A673 (cell line): ENCODE results near the gene NCBP2. TPM values are rescaled to one million over a fixed set of nuclear protein-coding genes. Genes with fewer than 3 reads are reported as not detected.

Experiments
- BruUV-seq: library from RNA; stranded (reverse); fragments of 400-500 nt; replicated peaks from 2 replicates; lab custom pipeline; 2021; lab: Mats Ljungman, UMichigan
- CTCF ChIA-PET: fragments of 300-600 bp; sonication (Branson Sonifier 250); formaldehyde crosslinking; loops from one replicate; lab custom pipeline; 2022; ENCODE audit warnings: antibody characterized with exemption; lab: Charles Lee
- POLR2A ChIA-PET: fragments of 300-600 bp; sonication (Branson Sonifier 250); formaldehyde crosslinking; loops from one replicate; lab custom pipeline; 2022; ENCODE audit warnings: antibody characterized with exemption; ENCODE audit not compliant: low non-redundant PET; lab: Charles Lee
- DNase-seq: peaks from one replicate; pipeline ENCODE4 v3.0.0-alpha.2; 2015; ENCODE audit warnings: low spot score
- H3K27ac ChIP-seq: fragments of 200-600 bp; sonication (generic); 2 replicates; pipeline ENCODE4 v1.5.1; 2016; ENCODE audit warnings: mixed run types, low read depth, mild to moderate bottlenecking, mixed read lengths, antibody characterized with exemption, low read length; ENCODE audit not compliant: poor library complexity, severe bottlenecking
- H3K27me3 ChIP-seq: fragments of 200-600 bp; sonication (generic); replicated peaks from 2 replicates; pipeline ENCODE4 v1.6.1; 2017; ENCODE audit warnings: mixed run types, low read depth, mild to moderate bottlenecking, mixed read lengths, antibody characterized with exemption, low read length; ENCODE audit not compliant: insufficient read depth, poor library complexity
- H3K36me3 ChIP-seq: fragments of 200-600 bp; sonication (generic); 2 replicates; pipeline ENCODE4 v1.6.1; 2016; ENCODE audit warnings: mixed run types, mild to moderate bottlenecking, mixed read lengths, antibody characterized with exemption, low read length; ENCODE audit not compliant: insufficient read depth, poor library complexity, severe bottlenecking
- H3K4me1 ChIP-seq: fragments of 200-600 bp; sonication (generic); 2 replicates; pipeline ENCODE4 v1.6.1; 2017; ENCODE audit warnings: mixed run types, mild to moderate bottlenecking, mixed read lengths, antibody characterized with exemption, low read length; ENCODE audit not compliant: insufficient read depth, poor library complexity, severe bottlenecking
- H3K4me3 ChIP-seq: fragments of 200-600 bp; sonication (generic); 2 replicates; pipeline ENCODE4 v1.5.1; 2016; ENCODE audit warnings: low read depth, mixed run types, mild to moderate bottlenecking, mixed read lengths, low read length; ENCODE audit not compliant: poor library complexity, severe bottlenecking
- H3K9me3 ChIP-seq: fragments of 200-600 bp; sonication (generic); 2 replicates; pipeline ENCODE4 v1.6.1; 2016; ENCODE audit warnings: mixed run types, low read depth, mild to moderate bottlenecking, mixed read lengths, antibody characterized with exemption, low read length; ENCODE audit not compliant: poor library complexity, severe bottlenecking
- CTCF ChIP-seq: fragments of 300-800, 200-600 bp; sonication (generic); conservative IDR thresholded peaks from 2 replicates; pipeline ENCODE4 v1.5.1; 2017; ENCODE audit warnings: low read depth, mild to moderate bottlenecking, antibody characterized with exemption, low read length, moderate library complexity, mixed read lengths
- EZH2 ChIP-seq: fragments of 200-600 bp; sonication (generic); IDR thresholded peaks from 2 replicates; pipeline ENCODE4 v1.6.1; 2017; ENCODE audit warnings: borderline replicate concordance, low read depth, mild to moderate bottlenecking, mixed read lengths, antibody characterized with exemption, low read length; ENCODE audit not compliant: poor library complexity, severe bottlenecking
- intact Hi-C: fragments of 100-400 bp; cut with micrococcal nuclease; formaldehyde crosslinking; loops from one replicate; pipeline ENCODE4 v1.10.0; 2022; ENCODE audit not compliant: unreplicated experiment
- total RNA-seq: library from RNA; stranded (reverse); gene quantifications from 2 replicates; pipeline ENCODE4 v1.2.3, GENCODE V29; 2021

Gene NCBP2
- total RNA-seq, 1 experiment from 2014 or later = 93.7 TPM

GRCh38 chr3:196965112-196965803 lies 22.9 kb upstream of the NCBP2 start:
- Histone ChIP-seq H3K27ac (no peak overlapping the region), H3K36me3 (no peaks in the 10 kb centered on the region), H3K9me3 (no peaks in the 10 kb centered on the region), H3K4me3 (no peak overlapping the region), H3K27me3 (no peaks in the 10 kb centered on the region), H3K4me1 (no peaks in the 10 kb centered on the region)
- ChIA-PET CTCF (no interaction called here), POLR2A (no interaction called here)
- no peak for TF ChIP-seq EZH2
- TF ChIP-seq CTCF = no peak
- no peak for DNase-seq
- intact Hi-C loops = loop anchor here (10.0 kb wide), 1 partner anchor 430 kb away; no protein-coding TSS in a partner anchor
- BruUV-seq = no TSS peak

GRCh38 chr3:196963631-196963953 lies 21.3 kb upstream of the NCBP2 start:
- no TSS peak for BruUV-seq
- CTCF ChIA-PET = no interaction called here
- Histone ChIP-seq H3K4me3 (no peak overlapping the region), H3K4me1 (no peaks in the 10 kb centered on the region), H3K27me3 (no peaks in the 10 kb centered on the region), H3K36me3 (no peaks in the 10 kb centered on the region), H3K9me3 (no peaks in the 10 kb centered on the region), H3K27ac (no peak overlapping the region)
- intact Hi-C loops = loop anchor here (10.0 kb wide), 1 partner anchor 429 kb away; no protein-coding TSS in a partner anchor
- TF ChIP-seq EZH2 (no peak), CTCF (no peak)
- POLR2A ChIA-PET = no interaction called here
- DNase-seq = no peak

- TF ChIP-seq EZH2 (no peak), CTCF (no peak)
- no peaks in the 10 kb centered on the region for H3K27me3 ChIP-seq
- intact Hi-C loops = loop anchor here (10.0 kb wide), 1 partner anchor 428 kb away; no protein-coding TSS in a partner anchor
- H3K4me3 ChIP-seq = no peak overlapping the region
- H3K27ac ChIP-seq = no peak overlapping the region
- ChIA-PET CTCF (no interaction called here), POLR2A (no interaction called here)
- BruUV-seq = no TSS peak
- no peaks in the 10 kb centered on the region for H3K4me1 ChIP-seq
- no peaks in the 10 kb centered on the region for H3K9me3 ChIP-seq
- H3K36me3 ChIP-seq = no peaks in the 10 kb centered on the region
- no peak for DNase-seq
Measured at GRCh38 chr3:196962930-196963630, 20.8 kb upstream of the NCBP2 start.
